GM23248 (cell line): Measurements from ENCODE around the gene PDE8B.

Experiments used
- EZH2 ChIP-seq: fragments of 200-600 bp; sonication (generic); IDR thresholded peaks from 2 replicates; pipeline ENCODE4 v1.6.1; 2018; ENCODE audit warnings: antibody characterized with exemption, mild to moderate bottlenecking; ENCODE audit not compliant: insufficient read depth, poor library complexity, severe bottlenecking
- EZH2phosphoT487 ChIP-seq: fragments of 200-600 bp; sonication (generic); IDR thresholded peaks from 2 replicates; pipeline ENCODE4 v1.6.1; 2018; ENCODE audit warnings: antibody characterized with exemption, moderate library complexity, mild to moderate bottlenecking, low read depth; ENCODE audit not compliant: insufficient read depth

GRCh38 chr5:77319117-77319804 is 108.8 kb downstream of the PDE8B start:
- TF ChIP-seq EZH2: no peak
- no peak for TF ChIP-seq EZH2phosphoT487
